Suprapubic skin (tissue), 4 donors: Measurements from ENCODE around the gene IRF7. TPM values are rescaled to one million over a fixed set of nuclear protein-coding genes. Genes with fewer than 3 reads are reported as not detected.

ENCODE experiments used
- DNase-seq, 2 donors: peaks; one replicate each; pipeline ENCODE4 v3.0.0-alpha.2; 2019; ENCODE audit warnings: low spot score in 2 of 2
- H3K27ac ChIP-seq: fragments of 200-600 bp; sonication (generic); one replicate; pipeline ENCODE4 v1.5.1; 2019
- H3K27me3 ChIP-seq: fragments of 200-600 bp; sonication (generic); one replicate; pipeline ENCODE4 v1.5.1; 2019
- H3K36me3 ChIP-seq: fragments of 200-600 bp; sonication (generic); one replicate; pipeline ENCODE4 v1.5.1; 2019
- H3K4me1 ChIP-seq: fragments of 200-600 bp; sonication (generic); one replicate; pipeline ENCODE4 v1.5.1; 2019
- H3K4me3 ChIP-seq: fragments of 200-600 bp; sonication (generic); one replicate; pipeline ENCODE4 v1.5.1; 2019; ENCODE audit warnings: mild to moderate bottlenecking
- H3K9me3 ChIP-seq: fragments of 200-600 bp; sonication (generic); one replicate; pipeline ENCODE4 v1.5.1; 2019
- EP300 ChIP-seq: sonication (generic); formaldehyde crosslinking; IDR thresholded peaks from one replicate; pipeline ENCODE4 v1.6.1; 2017; ENCODE audit warnings: antibody characterized with exemption
- POLR2A ChIP-seq, 2 donors: fragments of 450-650 bp; IDR thresholded peaks; one replicate each; pipeline ENCODE4 v1.6.1; 2017; ENCODE audit warnings: antibody characterized with exemption in 2 of 2, mild to moderate bottlenecking in 2 of 2, moderate library complexity in 2 of 2
- POLR2AphosphoS5 ChIP-seq, 3 donors: sonication (generic); formaldehyde crosslinking; IDR thresholded peaks; one replicate each; pipeline ENCODE4 v1.6.1; 2017; ENCODE audit warnings: antibody characterized with exemption in 3 of 3
- WGBS: methylation state at CpG from one replicate; pipeline ENCODE4 v1.1.5; 2018; 5-methylcytosine and 5-hydroxymethylcytosine counted together
- total RNA-seq, 4 donors: library from RNA; depleted of rRNA; stranded (reverse); fragments of >200 nt; gene quantifications; one replicate each; pipeline ENCODE4 v1.1.0, GENCODE V29; 2016
- TF ChIP-seq, protein P1 (sequence below), 2 donors: fragments of 200-600 bp in 1 of 2; fragments of 450-650 bp in 1 of 2; sonication (generic) in 1 of 2; IDR thresholded peaks; one replicate each; pipeline ENCODE4 v1.5.1; 2016 to 2019; ENCODE audit warnings: antibody characterized with exemption in 2 of 2, mild to moderate bottlenecking in 1 of 2, moderate library complexity in 1 of 2

Gene IRF7
- total RNA-seq, 4 donors from 2014 or later = 20.9 to 34.0 (median 26.6) TPM

DNA sequence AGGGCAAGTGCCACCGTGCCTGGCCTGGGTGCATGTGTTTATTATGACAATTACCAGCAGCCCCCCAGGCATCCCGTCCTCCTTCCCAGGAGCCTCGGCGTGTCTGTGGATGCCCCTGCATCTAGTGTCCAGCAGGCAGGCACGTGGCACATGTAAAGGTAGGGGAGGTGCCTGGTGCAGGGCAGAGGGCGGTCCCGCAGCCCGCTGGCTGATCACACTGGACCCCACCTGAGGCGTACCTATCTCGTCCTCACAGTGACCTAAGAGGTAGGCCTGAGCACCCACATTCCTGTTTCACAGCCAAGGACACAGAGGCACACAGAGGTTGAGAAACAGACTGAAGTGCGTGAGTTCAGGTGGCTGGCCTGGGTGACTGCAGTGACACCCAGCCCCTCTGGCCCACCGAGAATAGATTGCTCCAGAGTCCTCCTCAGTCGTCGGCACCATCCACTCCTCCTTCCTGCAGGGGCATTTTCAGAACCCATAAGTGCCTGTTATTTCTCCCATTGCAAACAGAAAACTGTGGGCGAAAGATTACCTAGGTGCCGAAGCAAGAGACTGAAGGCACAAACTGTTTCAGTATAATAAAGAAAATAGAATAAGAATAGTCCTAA is 42.5 kb downstream of the IRF7 start:
- no peaks in the 10 kb centered on the region for H3K36me3 ChIP-seq
- peaks cover 47% of the 10 kb centered on the region for H3K4me1 ChIP-seq
- no peak overlapping the region for H3K27ac ChIP-seq
- H3K4me3 ChIP-seq = no peak overlapping the region
- no peaks in the 10 kb centered on the region for H3K9me3 ChIP-seq
- no peaks in the 10 kb centered on the region for H3K27me3 ChIP-seq
- WGBS = 88% methylated on average over 7 of the region's 16 CpGs
- DNase-seq = no peak
- no peak for TF ChIP-seq POLR2A (IDR thresholded peaks at IDR 0.05)
- TF ChIP-seq, protein P1, sequence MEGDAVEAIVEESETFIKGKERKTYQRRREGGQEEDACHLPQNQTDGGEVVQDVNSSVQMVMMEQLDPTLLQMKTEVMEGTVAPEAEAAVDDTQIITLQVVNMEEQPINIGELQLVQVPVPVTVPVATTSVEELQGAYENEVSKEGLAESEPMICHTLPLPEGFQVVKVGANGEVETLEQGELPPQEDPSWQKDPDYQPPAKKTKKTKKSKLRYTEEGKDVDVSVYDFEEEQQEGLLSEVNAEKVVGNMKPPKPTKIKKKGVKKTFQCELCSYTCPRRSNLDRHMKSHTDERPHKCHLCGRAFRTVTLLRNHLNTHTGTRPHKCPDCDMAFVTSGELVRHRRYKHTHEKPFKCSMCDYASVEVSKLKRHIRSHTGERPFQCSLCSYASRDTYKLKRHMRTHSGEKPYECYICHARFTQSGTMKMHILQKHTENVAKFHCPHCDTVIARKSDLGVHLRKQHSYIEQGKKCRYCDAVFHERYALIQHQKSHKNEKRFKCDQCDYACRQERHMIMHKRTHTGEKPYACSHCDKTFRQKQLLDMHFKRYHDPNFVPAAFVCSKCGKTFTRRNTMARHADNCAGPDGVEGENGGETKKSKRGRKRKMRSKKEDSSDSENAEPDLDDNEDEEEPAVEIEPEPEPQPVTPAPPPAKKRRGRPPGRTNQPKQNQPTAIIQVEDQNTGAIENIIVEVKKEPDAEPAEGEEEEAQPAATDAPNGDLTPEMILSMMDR (IDR thresholded peaks at IDR 0.05) = no peak
- TF ChIP-seq POLR2AphosphoS5 (IDR thresholded peaks at IDR 0.05) = no peak
- no peak for TF ChIP-seq EP300

DNA sequence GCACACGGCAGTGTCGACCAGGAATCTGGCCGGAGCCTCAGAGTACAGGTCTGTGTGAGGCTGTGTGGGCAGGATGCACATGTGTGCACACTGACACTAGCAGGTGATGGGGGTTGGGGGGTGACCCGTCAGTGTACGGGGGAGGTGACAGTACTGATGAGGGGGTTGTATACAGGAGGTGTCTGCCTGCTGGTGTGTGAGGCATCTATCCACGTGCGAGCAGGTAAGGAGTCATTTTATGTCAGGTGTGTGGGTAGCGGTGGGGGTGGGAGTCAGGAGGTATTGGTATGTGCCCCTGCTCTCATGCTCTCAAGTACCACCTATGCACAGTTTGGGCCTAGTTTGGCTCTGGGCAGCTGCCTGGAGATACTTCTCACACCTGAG is 44.0 kb downstream of the IRF7 start:
- no peak for DNase-seq
- no peaks in the 10 kb centered on the region for H3K27me3 ChIP-seq
- no peak overlapping the region for H3K27ac ChIP-seq
- no peaks in the 10 kb centered on the region for H3K9me3 ChIP-seq
- H3K4me3 ChIP-seq = no peak overlapping the region
- H3K36me3 ChIP-seq = no peaks in the 10 kb centered on the region
- WGBS = 73% methylated on average over 6 of the region's 8 CpGs
- TF ChIP-seq POLR2A (IDR thresholded peaks at IDR 0.05) (no peak), EP300 (no peak), POLR2AphosphoS5 (IDR thresholded peaks at IDR 0.05) (no peak)
- TF ChIP-seq, protein P1 (IDR thresholded peaks at IDR 0.05) = no peak
- H3K4me1 ChIP-seq = peaks cover 49% of the 10 kb centered on the region

GRCh38 chr11:569158-569885 is 46.4 kb downstream of the IRF7 start:
- 51% methylated on average over 11 of the region's 36 CpGs for WGBS
- peaks cover 49% of the 10 kb centered on the region for H3K4me1 ChIP-seq
- H3K36me3 ChIP-seq = no peaks in the 10 kb centered on the region
- no peak for DNase-seq
- peak overlapping the region; percentile 76 for H3K4me3 ChIP-seq
- no peaks in the 10 kb centered on the region for H3K27me3 ChIP-seq
- no peaks in the 10 kb centered on the region for H3K9me3 ChIP-seq
- H3K27ac ChIP-seq = peak overlapping the region; percentile 91
- TF ChIP-seq, protein P1 (IDR thresholded peaks at IDR 0.05) = no peak
- TF ChIP-seq EP300 (no peak), POLR2A (IDR thresholded peaks at IDR 0.05) (no peak), POLR2AphosphoS5 (IDR thresholded peaks at IDR 0.05) (no peak)

DNA sequence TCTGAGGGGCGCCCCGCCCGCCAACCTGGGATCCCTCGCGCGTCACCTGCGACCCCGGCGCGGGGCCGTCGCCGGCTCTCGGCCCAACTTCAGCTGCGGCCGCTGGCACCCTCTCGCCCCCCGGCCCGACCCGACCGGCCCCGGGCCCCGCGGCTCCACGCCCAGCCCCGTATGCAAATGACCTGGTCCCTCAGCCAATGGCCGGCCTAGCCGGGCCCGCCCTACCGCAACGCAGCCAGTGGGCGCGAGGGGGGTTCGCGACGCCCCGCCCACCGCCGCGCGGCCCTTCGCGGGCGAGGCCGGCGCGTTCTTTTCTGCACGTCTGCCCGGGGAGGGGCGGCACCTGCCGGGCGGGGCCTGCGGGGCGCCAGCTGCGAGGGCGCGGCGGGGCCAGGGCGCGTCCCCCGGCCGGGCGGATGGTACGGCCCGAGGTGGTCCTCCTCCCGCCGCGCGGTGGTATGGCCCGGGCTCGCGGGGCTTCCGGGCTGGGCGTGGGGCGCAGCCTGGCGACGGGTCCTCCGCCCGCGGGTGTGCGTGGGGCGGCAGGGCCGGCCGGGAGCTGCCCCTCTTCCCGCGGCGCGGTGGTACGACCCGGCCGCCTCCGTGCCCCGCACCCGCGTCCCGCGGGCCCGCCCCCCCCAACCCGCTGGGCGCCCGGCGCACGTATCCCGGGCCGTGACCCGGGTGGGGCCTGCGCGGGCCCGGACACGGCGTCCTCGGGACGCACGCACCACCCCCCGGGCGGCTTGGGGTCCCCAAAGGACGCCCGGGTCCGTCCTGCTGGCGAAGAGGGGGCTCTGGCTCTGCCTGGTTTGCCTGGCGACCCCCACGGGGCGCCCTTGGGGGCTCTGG is 47.2 kb downstream of the IRF7 start:
- Histone ChIP-seq H3K4me3 (peak overlapping the region; percentile 76), H3K36me3 (no peaks in the 10 kb centered on the region), H3K9me3 (no peaks in the 10 kb centered on the region), H3K27me3 (no peaks in the 10 kb centered on the region), H3K27ac (peak overlapping the region; percentile 91), H3K4me1 (peaks cover 52% of the 10 kb centered on the region)
- TF ChIP-seq EP300 (no peak), POLR2A (IDR thresholded peaks at IDR 0.05) (no peak), POLR2AphosphoS5 (IDR thresholded peaks at IDR 0.05) (no peak)
- TF ChIP-seq, protein P1 (IDR thresholded peaks at IDR 0.05) = no peak
- peak; percentile 95 to 96 for DNase-seq
- 0% methylated on average over 2 of the region's 123 CpGs for WGBS
